Natural killer cell (primary cell): ENCODE data around the gene DNAH3. TPM values are rescaled to one million over a fixed set of nuclear protein-coding genes. Genes with fewer than 3 reads are reported as not detected.

Experiments used
- ATAC-seq, 3 donors: fragments of 150-1000 bp in 2 of 3; fragments of 200-7000 bp in 1 of 3; cut with Tn5 transposase; 1 replicate in 1 of 3; 2 replicates in 2 of 3; pipeline ENCODE4 v1.10.0; 2021; ENCODE audit warnings: mild to moderate bottlenecking in 2 of 3, moderate library complexity in 2 of 3
- DNase-seq, 2 donors: peaks; one replicate each; pipeline versions ENCODE4 v3.0.0 to v3.0.0-alpha.2; 2013 to 2021; ENCODE audit warnings: mixed read lengths in 1 of 2
- H3K27ac ChIP-seq: one replicate; pipeline ENCODE4 v1.5.1; 2013; ENCODE audit warnings: mild to moderate bottlenecking, low read length
- H3K27me3 ChIP-seq: one replicate; pipeline ENCODE4 v1.6.1; 2013; ENCODE audit warnings: low read length; ENCODE audit not compliant: control insufficient read depth, insufficient read depth
- H3K36me3 ChIP-seq: one replicate; pipeline ENCODE4 v1.6.1; 2013; ENCODE audit warnings: low read length; ENCODE audit not compliant: control insufficient read depth, insufficient read depth
- H3K4me1 ChIP-seq: one replicate; pipeline ENCODE4 v1.6.1; 2013; ENCODE audit warnings: low read length; ENCODE audit not compliant: control insufficient read depth, insufficient read depth
- H3K4me3 ChIP-seq: one replicate; pipeline ENCODE4 v1.5.1; 2013; ENCODE audit warnings: low read length
- H3K9me3 ChIP-seq: one replicate; pipeline ENCODE4 v1.6.1; 2013; ENCODE audit warnings: low read length; ENCODE audit not compliant: control insufficient read depth, insufficient read depth
- H3K27ac Mint-ChIP-seq, 2 donors: one replicate each; pipeline ENCODE4 v1.8.0; 2022; ENCODE audit warnings: mild to moderate bottlenecking in 2 of 2, mixed read lengths in 2 of 2, moderate library complexity in 1 of 2
- H3K27me3 Mint-ChIP-seq, 2 donors: one replicate each; pipeline ENCODE4 v1.8.0; 2022; ENCODE audit warnings: low read depth in 2 of 2, mixed read lengths in 2 of 2
- H3K36me3 Mint-ChIP-seq: one replicate; pipeline ENCODE4 v1.8.0; 2022; ENCODE audit warnings: mixed read lengths
- H3K4me1 Mint-ChIP-seq, 2 donors: one replicate each; pipeline ENCODE4 v1.8.0; 2022; ENCODE audit warnings: mixed read lengths in 2 of 2
- H3K4me3 Mint-ChIP-seq: one replicate; pipeline ENCODE4 v1.8.0; 2022; ENCODE audit warnings: mild to moderate bottlenecking, moderate library complexity, mixed read lengths
- H3K9me3 Mint-ChIP-seq, 2 donors: one replicate each; pipeline ENCODE4 v1.8.0; 2022; ENCODE audit warnings: mixed read lengths in 2 of 2
- CTCF ChIP-seq: fragments of 200-600 bp; IDR thresholded peaks from one replicate; pipeline ENCODE4 v1.8.0; 2022; ENCODE audit warnings: antibody characterized with exemption
- WGBS: methylation state at CpG from one replicate; pipeline ENCODE4 v1.1.7; 2013; ENCODE audit warnings: missing lambda C conversion rate; ENCODE audit not compliant: insufficient coverage; 5-methylcytosine and 5-hydroxymethylcytosine counted together
- intact Hi-C: fragments of 100-400 bp; cut with micrococcal nuclease; formaldehyde crosslinking; loops from one replicate; pipeline ENCODE4 v1.14.2; 2022
- total RNA-seq, 4 donors: library from RNA; stranded (reverse); fragments of 120-200 nt in 1 of 4; gene quantifications; one replicate each; pipeline versions ENCODE4 v1.2.3 to v1.2.4, GENCODE V29; 2013 to 2022

The DNAH3 gene
- total RNA-seq, 3 donors from 2014 or later (not counting 1 experiment from before 2014, with no cell fraction given): not detected

- no peaks in the 10 kb centered on the region for H3K4me1 Mint-ChIP-seq
- ATAC-seq: no peak
- no peak overlapping the region for H3K27ac Mint-ChIP-seq
Observed at GRCh38 chr16:20923876-20924275, 226.8 kb downstream of the DNAH3 start.

GRCh38 chr16:20920799-20921198, 229.8 kb downstream of the DNAH3 start:
- H3K4me3 ChIP-seq: no peak overlapping the region
- H3K9me3 Mint-ChIP-seq: no peaks in the 10 kb centered on the region
- H3K4me3 Mint-ChIP-seq: no peak overlapping the region
- H3K27ac ChIP-seq: no peak overlapping the region
- 88% methylated on average over 1 of the region's 2 CpGs for WGBS
- no peaks in the 10 kb centered on the region for H3K4me1 ChIP-seq
- no peaks in the 10 kb centered on the region for H3K9me3 ChIP-seq
- H3K27ac Mint-ChIP-seq: no peak overlapping the region
- no peaks in the 10 kb centered on the region for H3K27me3 ChIP-seq
- no peaks in the 10 kb centered on the region for H3K36me3 Mint-ChIP-seq
- TF ChIP-seq CTCF: no peak
- ATAC-seq (no peak), DNase-seq (no peak)
- intact Hi-C loops: no loop called here
- H3K4me1 Mint-ChIP-seq: peaks cover 0 to 9% of the 10 kb centered on the region in 2 donors
- peaks cover 20% of the 10 kb centered on the region for H3K36me3 ChIP-seq
- no peaks in the 10 kb centered on the region for H3K27me3 Mint-ChIP-seq

More at GRCh38 chr16:20923876-20924275, 226.8 kb downstream of the DNAH3 start:
- Histone ChIP-seq H3K36me3 (peaks cover 17% of the 10 kb centered on the region), H3K9me3 (no peaks in the 10 kb centered on the region), H3K27ac (no peak overlapping the region), H3K4me3 (no peak overlapping the region), H3K27me3 (no peaks in the 10 kb centered on the region), H3K4me1 (no peaks in the 10 kb centered on the region)
- DNase-seq: no peak
- H3K27me3 Mint-ChIP-seq: no peaks in the 10 kb centered on the region
- intact Hi-C loops: no loop called here
- no peak overlapping the region for H3K4me3 Mint-ChIP-seq
- H3K9me3 Mint-ChIP-seq: no peaks in the 10 kb centered on the region
- no peaks in the 10 kb centered on the region for H3K36me3 Mint-ChIP-seq
- no peak for TF ChIP-seq CTCF
- no CpG with 5 or more reads among the region's 3 CpGs for WGBS

GRCh38 chr16:20920091-20920490, 230.6 kb downstream of the DNAH3 start:
- WGBS: 99% methylated on average over 5 of the region's 5 CpGs
- H3K27me3 Mint-ChIP-seq: no peaks in the 10 kb centered on the region
- no peaks in the 10 kb centered on the region for H3K36me3 Mint-ChIP-seq
- H3K4me3 Mint-ChIP-seq: no peak overlapping the region
- DNase-seq (no peak), ATAC-seq (no peak)
- Histone ChIP-seq H3K4me3 (no peak overlapping the region), H3K36me3 (peaks cover 18% of the 10 kb centered on the region), H3K27ac (no peak overlapping the region), H3K9me3 (no peaks in the 10 kb centered on the region), H3K4me1 (no peaks in the 10 kb centered on the region), H3K27me3 (no peaks in the 10 kb centered on the region)
- no peak overlapping the region for H3K27ac Mint-ChIP-seq
- intact Hi-C loops: no loop called here
- TF ChIP-seq CTCF: no peak
- H3K4me1 Mint-ChIP-seq: peaks cover 0 to 9% of the 10 kb centered on the region in 2 donors
- no peaks in the 10 kb centered on the region for H3K9me3 Mint-ChIP-seq

GRCh38 chr16:20918486-20919239, 232.0 kb downstream of the DNAH3 start:
- H3K27ac Mint-ChIP-seq: no peak overlapping the region
- no peaks in the 10 kb centered on the region for H3K36me3 Mint-ChIP-seq

More at GRCh38 chr16:20918486-20919239, 232.0 kb downstream of the DNAH3 start:
- Mint-ChIP-seq H3K9me3 (no peaks in the 10 kb centered on the region), H3K27me3 (no peaks in the 10 kb centered on the region), H3K4me3 (no peak overlapping the region), H3K4me1 (peaks cover 0 to 9% of the 10 kb centered on the region in 2 donors)
- no peak for TF ChIP-seq CTCF
- Histone ChIP-seq H3K36me3 (peaks cover 10% of the 10 kb centered on the region), H3K4me1 (no peaks in the 10 kb centered on the region), H3K9me3 (no peaks in the 10 kb centered on the region), H3K27me3 (no peaks in the 10 kb centered on the region), H3K4me3 (no peak overlapping the region), H3K27ac (no peak overlapping the region)
- intact Hi-C loops: no loop called here
- WGBS: 86% methylated on average over 4 of the region's 4 CpGs
- ATAC-seq (no peak), DNase-seq (no peak)
